SK-N-MC (cell line): ENCODE measurements around the gene NBPF20.
"Not testable (repeated sequence)": the region's sequence is repeated elsewhere in the genome, so short reads cannot be mapped to it uniquely, and the experiment has no call there.

ENCODE experiments used
- DNase-seq: peaks from one replicate; pipeline ENCODE4 v3.0.0-alpha.2; 2011; ENCODE audit warnings: low read depth, low spot score
- H3K27ac ChIP-seq: fragments of 200-600 bp; sonication (generic); 2 replicates; pipeline ENCODE4 v1.5.1; 2016; ENCODE audit warnings: mixed run types
- H3K36me3 ChIP-seq: fragments of 200-600 bp; sonication (generic); 2 replicates; pipeline ENCODE4 v1.6.1; 2017; ENCODE audit warnings: antibody characterized with exemption, low read length, mixed read lengths; ENCODE audit not compliant: insufficient read depth
- H3K4me3 ChIP-seq: fragments of 200-600 bp; sonication (generic); 2 replicates; pipeline ENCODE4 v1.5.1; 2016
- H3K9ac ChIP-seq: fragments of 200-600 bp; sonication (generic); 2 replicates; pipeline ENCODE4 v1.8.0; 2017; ENCODE audit warnings: mixed run types, mixed read lengths; ENCODE audit not compliant: insufficient read length
- H3K9me3 ChIP-seq: fragments of 200-600 bp; sonication (generic); 2 replicates; pipeline ENCODE4 v1.6.1; 2017; ENCODE audit warnings: low read depth, mild to moderate bottlenecking, antibody characterized with exemption, low read length, moderate library complexity, mixed read lengths
- FOXP2 ChIP-seq: optimal IDR thresholded peaks from 2 replicates; pipeline ENCODE3; 2011; ENCODE audit warnings: mild to moderate bottlenecking, moderate library complexity; ENCODE audit not compliant: insufficient read depth; ENCODE audit errors: extremely low read length, control extremely low read depth
- POLR2AphosphoS5 ChIP-seq: IDR thresholded peaks from 2 replicates; pipeline ENCODE4 v1.6.1; 2012; ENCODE audit warnings: mild to moderate bottlenecking, low read depth, low read length, borderline replicate concordance

Gene NBPF20

GRCh38 chr1:145425436-145426029, at the start of gene NBPF20:
Gene NBPF20, minus strand, starts transcription at chr1:145425603. Its CDS starts 20,331 bp downstream, at chr1:145405272.
- H3K4me3 ChIP-seq: peak within 1 kb of the TSS; percentile 85
- no peak for DNase-seq
- H3K9ac ChIP-seq: peak within 1 kb of the TSS; percentile 60
- H3K27ac ChIP-seq: no peak within 1 kb of the TSS
- H3K36me3 ChIP-seq: no peaks in the 10 kb centered on the region
- no peak for TF ChIP-seq FOXP2
- TF ChIP-seq POLR2AphosphoS5: peak; percentile 46; the same call in 1 of the 2 replicates
- H3K9me3 ChIP-seq: no peaks in the 10 kb centered on the region

- DNase-seq, H3K9ac ChIP-seq, H3K36me3 ChIP-seq, H3K9me3 ChIP-seq, H3K27ac ChIP-seq: not testable (repeated sequence)
- peak overlapping the region; percentile 66; the same call in 1 of the 2 replicates for H3K4me3 ChIP-seq
These were observed 49.5 kb upstream of the NBPF20 start for GRCh38 chr1:145474837-145475368.

- not testable (repeated sequence) for H3K9ac ChIP-seq, H3K9me3 ChIP-seq, H3K36me3 ChIP-seq, H3K4me3 ChIP-seq, DNase-seq, H3K27ac ChIP-seq
These were observed 47.3 kb upstream of the NBPF20 start for GRCh38 chr1:145472731-145473130.

GRCh38 chr1:145471365-145471764, 46.0 kb upstream of the NBPF20 start:
- not testable (repeated sequence) for H3K27ac ChIP-seq

GRCh38 chr1:145465405-145466144, 40.2 kb upstream of the NBPF20 start:
- peak; percentile 45 for DNase-seq
- H3K4me3 ChIP-seq: peak overlapping the region; percentile 67
- not testable (repeated sequence) for H3K9ac ChIP-seq, H3K36me3 ChIP-seq, H3K9me3 ChIP-seq, H3K27ac ChIP-seq
- TF ChIP-seq POLR2AphosphoS5: peak; percentile 90

More at GRCh38 chr1:145471365-145471764, 46.0 kb upstream of the NBPF20 start:
- H3K4me3 ChIP-seq, DNase-seq, H3K9ac ChIP-seq, H3K36me3 ChIP-seq, H3K9me3 ChIP-seq: not testable (repeated sequence)

- H3K4me3 ChIP-seq: peak overlapping the region; percentile 67
- not testable (repeated sequence) for H3K9me3 ChIP-seq, DNase-seq, H3K36me3 ChIP-seq, H3K9ac ChIP-seq, H3K27ac ChIP-seq
These were observed 39.4 kb upstream of the NBPF20 start for GRCh38 chr1:145464708-145465336.

- not testable (repeated sequence) for H3K4me3 ChIP-seq, H3K36me3 ChIP-seq, H3K9ac ChIP-seq, DNase-seq, H3K27ac ChIP-seq, H3K9me3 ChIP-seq
These were observed 38.6 kb upstream of the NBPF20 start for GRCh38 chr1:145464017-145464416.

- not testable (repeated sequence) for H3K27ac ChIP-seq, H3K9me3 ChIP-seq, H3K36me3 ChIP-seq, H3K9ac ChIP-seq, DNase-seq, H3K4me3 ChIP-seq
These were observed 35.3 kb upstream of the NBPF20 start for GRCh38 chr1:145460684-145461083.

GRCh38 chr1:145460048-145460447, 34.6 kb upstream of the NBPF20 start:
- not testable (repeated sequence) for H3K36me3 ChIP-seq, DNase-seq, H3K9ac ChIP-seq, H3K9me3 ChIP-seq, H3K27ac ChIP-seq, H3K4me3 ChIP-seq

- H3K9ac ChIP-seq, H3K4me3 ChIP-seq, H3K9me3 ChIP-seq, H3K27ac ChIP-seq, H3K36me3 ChIP-seq, DNase-seq: not testable (repeated sequence)
These were observed 34.2 kb upstream of the NBPF20 start for GRCh38 chr1:145459591-145459990.

- H3K9me3 ChIP-seq, H3K27ac ChIP-seq, H3K9ac ChIP-seq, DNase-seq, H3K4me3 ChIP-seq, H3K36me3 ChIP-seq: not testable (repeated sequence)
These were observed 33.7 kb upstream of the NBPF20 start for GRCh38 chr1:145459063-145459462.

- not testable (repeated sequence) for DNase-seq, H3K36me3 ChIP-seq, H3K9ac ChIP-seq, H3K27ac ChIP-seq, H3K9me3 ChIP-seq, H3K4me3 ChIP-seq
These were observed 29.4 kb upstream of the NBPF20 start for GRCh38 chr1:145454824-145455177.

GRCh38 chr1:145453873-145454823, 28.7 kb upstream of the NBPF20 start:
- H3K4me3 ChIP-seq: not testable (repeated sequence)

More at GRCh38 chr1:145453873-145454823, 28.7 kb upstream of the NBPF20 start:
- H3K9me3 ChIP-seq, H3K36me3 ChIP-seq, DNase-seq, H3K9ac ChIP-seq, H3K27ac ChIP-seq: not testable (repeated sequence)
